AG04449 (cell line): ENCODE data around the gene SYT8.

Experiments used
- CTCF ChIA-PET: fragments of 350-600 bp; formaldehyde crosslinking; extraction: SDS; loops from one replicate; lab custom pipeline; 2021; ENCODE audit warnings: antibody characterized with exemption; lab: Yijun Ruan, JAX
- POLR2A ChIA-PET: fragments of 400-600, 350-600 bp; formaldehyde crosslinking; extraction: SDS; loops from one replicate; lab custom pipeline; 2020; ENCODE audit warnings: antibody characterized with exemption, inconsistent platforms; lab: Yijun Ruan, JAX
- DNase-seq: peaks from one replicate; pipeline ENCODE4 v3.0.0-alpha.2; 2010; ENCODE audit warnings: low read depth, low spot score
- H3K4me3 ChIP-seq: 2 replicates; pipeline ENCODE4 v1.5.1; 2011; ENCODE audit warnings: low read depth, mild to moderate bottlenecking, control low read depth, low read length
- TF ChIP-seq, protein P1 (sequence below): IDR thresholded peaks from one replicate; pipeline ENCODE4 v1.5.1; 2011; ENCODE audit warnings: mild to moderate bottlenecking, moderate library complexity, low read length, control low read depth, inconsistent platforms; ENCODE audit not compliant: insufficient read depth; ENCODE audit errors: missing control alignments

The SYT8 gene

GRCh38 chr11:1879342-1879940, 44.7 kb downstream of the SYT8 start:
- ChIA-PET CTCF (interaction anchor here (0.8 to 4.0 kb wide), 4 partner anchors 122 to 272 kb away, joined by 3 to 29 read pairs (median 4); no protein-coding TSS in a partner anchor), POLR2A (no interaction called here)
- TF ChIP-seq, protein P1, sequence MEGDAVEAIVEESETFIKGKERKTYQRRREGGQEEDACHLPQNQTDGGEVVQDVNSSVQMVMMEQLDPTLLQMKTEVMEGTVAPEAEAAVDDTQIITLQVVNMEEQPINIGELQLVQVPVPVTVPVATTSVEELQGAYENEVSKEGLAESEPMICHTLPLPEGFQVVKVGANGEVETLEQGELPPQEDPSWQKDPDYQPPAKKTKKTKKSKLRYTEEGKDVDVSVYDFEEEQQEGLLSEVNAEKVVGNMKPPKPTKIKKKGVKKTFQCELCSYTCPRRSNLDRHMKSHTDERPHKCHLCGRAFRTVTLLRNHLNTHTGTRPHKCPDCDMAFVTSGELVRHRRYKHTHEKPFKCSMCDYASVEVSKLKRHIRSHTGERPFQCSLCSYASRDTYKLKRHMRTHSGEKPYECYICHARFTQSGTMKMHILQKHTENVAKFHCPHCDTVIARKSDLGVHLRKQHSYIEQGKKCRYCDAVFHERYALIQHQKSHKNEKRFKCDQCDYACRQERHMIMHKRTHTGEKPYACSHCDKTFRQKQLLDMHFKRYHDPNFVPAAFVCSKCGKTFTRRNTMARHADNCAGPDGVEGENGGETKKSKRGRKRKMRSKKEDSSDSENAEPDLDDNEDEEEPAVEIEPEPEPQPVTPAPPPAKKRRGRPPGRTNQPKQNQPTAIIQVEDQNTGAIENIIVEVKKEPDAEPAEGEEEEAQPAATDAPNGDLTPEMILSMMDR = no peak
- DNase-seq = no peak
- no peak overlapping the region for H3K4me3 ChIP-seq

DNA sequence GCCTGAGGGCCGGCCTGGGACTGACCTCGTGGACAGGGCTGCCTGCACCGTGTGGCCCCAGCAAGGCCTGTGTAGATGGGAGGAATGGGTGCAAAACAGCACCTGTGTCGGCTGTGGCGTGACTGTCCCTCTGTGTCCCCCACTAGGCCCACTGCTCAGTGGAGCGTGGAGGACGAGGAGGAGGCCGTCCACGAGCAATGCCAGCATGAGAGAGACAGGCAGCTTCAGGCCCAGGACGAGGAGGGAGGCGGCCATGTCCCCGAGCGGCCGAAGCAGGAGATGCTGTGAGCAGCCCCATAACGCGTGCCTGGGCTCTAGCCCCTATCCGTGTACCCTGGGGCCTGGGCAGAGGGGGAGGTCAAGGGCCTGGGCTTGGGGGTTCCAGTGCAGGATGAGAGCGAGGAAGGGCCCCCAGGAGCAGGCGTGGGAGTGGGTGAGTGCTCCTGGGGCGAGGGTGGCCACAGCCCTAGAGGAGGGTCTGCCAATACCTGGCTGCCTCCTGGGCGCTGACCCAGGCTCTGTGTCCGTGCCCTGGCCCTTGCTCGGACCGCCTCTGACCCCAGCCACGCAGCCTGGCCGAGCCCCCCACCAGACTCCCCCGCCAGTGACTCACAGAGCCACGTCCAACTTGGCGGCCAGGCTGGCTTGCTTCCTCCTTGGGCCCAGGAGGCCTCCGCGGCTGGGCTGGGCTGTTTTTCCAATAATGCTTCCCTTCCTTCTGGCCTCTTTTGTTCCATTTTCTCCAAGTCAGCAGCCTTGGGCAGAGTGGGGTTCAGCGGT, 45.3 kb downstream of the SYT8 start:
- DNase-seq = no peak
- ChIA-PET POLR2A (no interaction called here), CTCF (interaction anchor here (1.1 to 4.6 kb wide), 5 partner anchors 11 to 277 kb away, joined by 4 to 86 read pairs (median 18); partner anchors contain the start of gene PRR33)
- TF ChIP-seq, protein P1 = no peak
- no peak overlapping the region for H3K4me3 ChIP-seq

DNA sequence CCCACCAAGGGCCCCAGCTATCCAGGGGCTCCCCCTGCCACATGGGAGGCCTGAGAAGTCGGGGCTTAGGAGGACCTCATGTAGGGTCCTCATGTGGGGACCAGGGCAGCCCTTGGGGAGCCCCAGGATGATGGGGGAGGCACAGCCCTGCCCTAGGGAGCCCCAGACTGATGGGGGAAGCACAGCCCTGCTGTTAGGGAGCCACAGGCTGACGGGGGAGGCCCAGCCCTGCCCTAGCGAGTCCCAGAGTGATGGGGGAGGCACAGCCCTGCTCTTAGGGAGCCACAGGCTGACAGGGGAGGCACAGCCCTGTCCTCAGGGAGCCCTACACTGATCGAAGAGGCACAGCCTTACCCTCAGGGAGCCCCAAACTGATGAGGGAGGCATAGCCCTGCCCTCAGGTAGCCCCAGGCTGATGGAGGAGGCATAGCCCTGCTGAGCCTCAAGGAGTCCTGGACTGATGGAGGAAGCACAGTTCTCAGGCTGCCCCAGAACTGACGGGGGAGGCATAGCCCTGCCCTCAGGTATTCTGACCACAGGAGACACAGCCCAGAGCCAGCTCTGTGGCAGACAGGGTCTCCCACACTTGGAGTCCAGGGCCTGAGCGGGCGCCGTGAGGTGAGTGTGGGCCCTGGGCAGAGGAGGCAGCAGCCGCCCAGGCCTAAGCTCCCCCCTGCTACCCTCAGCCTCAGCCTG, 46.1 kb downstream of the SYT8 start:
- DNase-seq = no peak
- POLR2A ChIA-PET = no interaction called here
- TF ChIP-seq, protein P1 = no peak
- CTCF ChIA-PET = interaction anchor here (1.0 to 4.6 kb wide), 14 partner anchors 11 to 276 kb away, joined by 3 to 86 read pairs (median 12); partner anchors contain the start of genes H19, PRR33 and TNNT3
- H3K4me3 ChIP-seq = no peak overlapping the region

- no peak for DNase-seq
- H3K4me3 ChIP-seq = no peak overlapping the region
- ChIA-PET CTCF (interaction anchor here (0.5 to 4.6 kb wide), 46 partner anchors 10 to 433 kb away, joined by 3 to 86 read pairs (median 6); partner anchors contain the start of genes H19, LSP1, PRR33 and SYT8), POLR2A (no interaction called here)
- TF ChIP-seq, protein P1 = no peak
These were observed 46.9 kb downstream of the SYT8 start for GRCh38 chr11:1881442-1882264.

GRCh38 chr11:1882265-1883238, 47.8 kb downstream of the SYT8 start:
- H3K4me3 ChIP-seq = no peak overlapping the region
- CTCF ChIA-PET = interaction anchor here (0.5 to 4.6 kb wide), 46 partner anchors 9 to 432 kb away, joined by 3 to 86 read pairs (median 6); partner anchors contain the start of genes H19, LSP1, PRR33 and SYT8
- TF ChIP-seq, protein P1 = peak; percentile 95
- DNase-seq = no peak
- POLR2A ChIA-PET = no interaction called here
